Stimulated activated CD4-positive, alpha-beta T cell treated with anti-CD3 and anti-CD28 coated beads, Interleukin-1b, Interleukin-23, amount 100 ng/mL, for 48 hours (primary cell): ENCODE results near the gene INHBE.
A peak's percentile ranks its signal among the peaks of the same experiment; 100 is the strongest.
"Not testable (repeated sequence)": the region's sequence is repeated elsewhere in the genome, so short reads cannot be mapped to it uniquely, and the experiment has no call there.

Experiments
- DNase-seq: peaks from one replicate; pipeline ENCODE4 v3.0.0-alpha.2; 2020

The INHBE gene, protein sequence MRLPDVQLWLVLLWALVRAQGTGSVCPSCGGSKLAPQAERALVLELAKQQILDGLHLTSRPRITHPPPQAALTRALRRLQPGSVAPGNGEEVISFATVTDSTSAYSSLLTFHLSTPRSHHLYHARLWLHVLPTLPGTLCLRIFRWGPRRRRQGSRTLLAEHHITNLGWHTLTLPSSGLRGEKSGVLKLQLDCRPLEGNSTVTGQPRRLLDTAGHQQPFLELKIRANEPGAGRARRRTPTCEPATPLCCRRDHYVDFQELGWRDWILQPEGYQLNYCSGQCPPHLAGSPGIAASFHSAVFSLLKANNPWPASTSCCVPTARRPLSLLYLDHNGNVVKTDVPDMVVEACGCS

GRCh38 chr12:57454566-57455373, at the start of gene INHBE:
TSS of gene INHBE (plus strand) at chr12:57455307. CDS start at chr12:57455537, 230 bp downstream.
- DNase-seq: no peak

DNA sequence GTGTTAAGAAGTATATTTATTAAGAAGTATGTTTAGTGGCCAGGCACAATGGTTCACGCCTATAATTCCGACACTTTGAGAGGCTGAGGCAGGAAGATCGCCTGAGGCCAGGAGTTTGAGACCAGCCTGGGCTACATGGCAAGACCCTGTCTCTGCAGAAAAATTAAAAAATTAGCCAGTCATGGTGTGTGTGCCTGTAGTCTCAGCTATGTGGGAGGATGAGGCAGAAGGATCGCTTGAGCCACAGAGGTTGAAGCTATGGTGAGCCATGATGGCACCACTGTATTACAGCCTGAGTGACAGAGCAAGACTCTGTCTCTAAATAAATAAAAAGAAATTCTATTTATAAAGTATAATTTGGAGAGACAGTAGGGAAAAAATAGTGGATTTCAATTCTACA, 44.6 kb upstream of the INHBE start:
- DNase-seq: no peak

DNA sequence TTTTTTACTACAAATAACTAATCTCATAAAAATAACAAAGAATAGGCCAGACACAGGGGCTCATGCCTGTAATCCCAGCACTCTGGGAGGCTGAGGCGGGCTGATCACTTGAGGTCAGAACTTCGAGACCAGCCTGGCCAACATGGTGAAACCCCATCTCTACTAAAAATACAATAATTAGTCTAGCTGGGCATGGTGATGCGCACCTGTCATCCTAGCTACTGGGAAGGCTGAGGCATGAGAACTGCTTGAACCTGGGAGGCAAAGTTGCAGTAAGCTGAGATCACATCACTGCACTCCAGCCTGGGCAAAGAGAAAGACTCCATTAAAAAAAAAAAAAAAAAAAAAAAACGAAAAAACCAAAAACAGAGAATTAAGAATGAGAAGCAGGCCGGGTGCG, 40.9 kb upstream of the INHBE start:
- not testable (repeated sequence) for DNase-seq

DNA sequence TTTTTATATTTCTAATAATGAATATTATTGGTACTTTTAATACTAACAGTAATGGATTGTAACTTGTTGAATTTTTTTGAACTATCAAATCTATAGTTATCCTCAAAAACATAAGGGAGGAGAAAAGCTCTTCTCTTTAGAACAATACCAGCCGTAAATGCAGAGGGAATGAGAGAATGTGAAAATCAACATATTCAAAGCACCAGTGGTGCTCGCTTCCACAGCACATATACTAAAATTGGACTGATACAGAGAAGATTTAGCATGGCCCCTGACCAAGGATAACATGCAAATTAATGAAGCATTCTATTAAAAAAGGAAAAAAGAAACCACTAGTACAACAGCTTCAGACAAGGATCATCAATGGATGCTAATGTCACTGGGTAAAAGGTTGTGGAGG, 40.0 kb upstream of the INHBE start:
- DNase-seq: no peak

- no peak for DNase-seq
Observed at GRCh38 chr12:57416039-57416996, 38.8 kb upstream of the INHBE start.

DNA sequence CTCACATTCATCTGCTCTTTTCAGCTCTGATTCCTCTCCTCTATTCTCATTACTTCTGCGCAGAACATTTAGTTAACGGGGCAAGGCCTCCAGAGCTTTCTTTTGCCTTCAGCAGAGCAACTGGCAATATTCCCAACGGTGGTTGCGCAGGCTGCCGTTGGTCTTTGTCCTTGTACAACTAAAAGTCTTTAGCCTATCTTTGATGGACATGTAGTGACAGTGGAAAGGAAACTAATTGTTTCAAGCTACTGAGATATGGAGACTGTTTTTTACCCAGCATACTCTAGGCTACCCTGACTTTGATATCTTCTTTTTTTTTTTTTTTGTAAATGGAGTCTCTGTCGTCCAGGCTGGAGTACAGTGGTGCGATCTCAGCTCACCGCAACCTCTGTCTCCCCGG, 36.9 kb upstream of the INHBE start:
- no peak for DNase-seq

DNA sequence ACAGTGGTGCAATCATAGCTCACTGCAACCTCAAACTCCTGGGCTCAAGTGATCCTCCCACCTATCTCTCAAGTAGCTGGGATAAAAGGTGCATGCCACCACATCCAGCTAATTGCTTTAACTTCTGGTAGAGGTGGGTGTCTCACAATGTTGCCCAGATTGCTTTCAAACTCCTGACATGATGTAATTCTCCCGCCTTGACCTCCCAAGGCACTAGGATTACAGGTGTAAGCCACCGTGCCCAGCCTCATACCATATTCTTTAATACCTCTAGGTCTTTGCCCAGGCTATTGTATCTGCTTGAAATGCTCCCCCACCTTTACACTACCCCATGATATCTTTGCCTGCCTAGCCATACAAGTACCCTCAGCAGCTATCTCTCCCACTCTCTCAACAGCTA, 35.6 kb upstream of the INHBE start:
- DNase-seq: no peak

DNA sequence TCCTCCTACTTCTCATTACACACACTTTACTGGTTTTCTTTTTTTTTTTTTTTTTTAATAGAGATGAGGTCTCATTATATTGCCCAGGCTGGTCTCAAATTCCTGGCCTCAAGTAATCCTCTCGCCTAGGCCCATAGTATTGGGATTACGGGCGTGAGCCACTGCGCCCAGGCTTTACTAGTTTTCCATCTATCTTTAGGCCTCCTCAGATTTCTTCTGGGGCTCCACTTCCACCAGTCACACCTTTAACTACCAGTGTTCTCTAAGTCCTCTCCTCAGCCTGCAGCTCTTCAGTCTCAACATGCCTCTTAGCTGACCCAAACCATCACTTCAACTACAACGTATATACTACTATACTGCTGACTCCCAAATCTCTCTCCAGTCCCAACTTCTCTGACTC, 34.6 kb upstream of the INHBE start:
- DNase-seq: no peak

DNA sequence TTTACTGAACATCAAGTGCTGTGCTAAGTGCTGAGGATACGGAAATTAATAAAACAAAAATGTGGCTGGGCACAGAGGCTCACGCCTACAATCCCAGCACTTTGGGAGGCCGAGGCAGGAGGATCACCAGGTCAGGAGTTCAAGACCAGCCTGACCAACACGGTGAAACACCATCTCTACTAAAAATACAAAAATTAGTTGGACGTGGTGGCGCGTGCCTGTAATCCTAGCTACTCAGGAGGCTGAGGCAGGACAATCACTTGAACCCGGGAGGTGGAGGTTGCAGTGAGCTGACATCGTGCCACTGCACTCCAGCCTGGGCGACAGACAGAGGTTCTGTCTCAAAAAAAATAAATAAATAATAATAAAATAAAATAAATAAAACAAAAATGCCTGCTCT, 28.2 kb upstream of the INHBE start:
- not testable (repeated sequence) for DNase-seq

- DNase-seq: no peak
Observed at GRCh38 chr12:57428965-57429364, 26.1 kb upstream of the INHBE start.

DNA sequence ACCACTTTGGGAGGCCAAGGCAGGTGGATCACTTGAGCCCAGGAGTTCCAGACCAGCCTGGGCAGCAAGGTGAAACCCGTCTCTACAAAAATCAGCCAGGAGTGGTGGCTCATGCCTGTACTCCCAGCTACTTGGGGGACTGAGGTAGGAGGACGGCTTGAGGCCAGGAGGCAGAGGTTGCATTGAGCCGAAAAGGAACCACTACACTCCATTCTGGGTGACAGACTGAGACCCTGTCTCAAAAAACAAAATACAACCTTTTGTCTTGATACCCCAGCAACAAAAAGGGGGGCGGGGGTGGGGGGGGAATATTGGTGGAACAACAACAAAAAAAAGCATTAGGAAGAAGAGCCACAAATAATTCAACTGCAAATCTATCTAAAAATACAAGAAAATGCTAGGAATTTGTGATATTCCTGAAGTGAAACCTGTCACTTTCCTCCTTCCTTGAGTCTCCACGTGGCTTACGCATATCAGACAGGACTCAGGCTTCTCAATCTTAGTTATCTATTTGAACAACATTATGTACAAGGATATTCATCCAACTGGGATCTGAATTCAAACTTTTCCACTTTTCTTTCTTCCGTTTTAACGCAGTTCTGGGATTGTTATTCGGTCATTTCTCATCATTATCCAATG, 25.5 kb upstream of the INHBE start:
- no peak for DNase-seq

- no peak for DNase-seq
Observed at GRCh38 chr12:57430112-57430930, 24.8 kb upstream of the INHBE start.

- peak; percentile 96 for DNase-seq
Observed at GRCh38 chr12:57430931-57431566, 24.1 kb upstream of the INHBE start, which contains the start of gene R3HDM2. TSS of gene R3HDM2 (minus strand) at chr12:57431043. CDS start at chr12:57310428, 120,615 bp downstream.

DNA sequence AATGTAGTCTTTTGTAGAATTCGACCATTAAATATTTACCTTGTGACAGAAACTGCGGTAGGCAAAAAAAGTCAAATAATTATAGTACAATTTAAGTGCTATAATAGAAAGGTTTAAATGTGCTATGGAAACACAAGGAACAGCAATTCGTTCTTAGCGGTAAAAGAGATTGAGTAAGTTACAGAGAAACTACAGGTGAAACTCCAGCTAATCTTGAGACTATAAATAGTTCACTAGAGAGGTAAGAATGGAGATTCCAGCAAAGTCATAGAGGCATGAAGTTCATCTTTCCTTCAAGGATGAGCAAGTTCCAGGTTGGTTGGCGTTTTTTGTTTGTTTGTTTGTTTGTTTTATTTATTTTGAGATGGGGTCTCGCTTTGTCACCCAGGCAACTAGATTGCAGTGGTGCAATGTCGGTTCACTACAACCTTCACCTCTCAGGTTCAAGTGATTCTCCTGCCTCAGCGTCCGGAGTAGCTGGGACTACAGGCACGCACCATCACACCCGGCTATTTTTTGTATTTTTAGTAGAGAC, 23.4 kb upstream of the INHBE start:
- no peak for DNase-seq

- DNase-seq: no peak
Observed at GRCh38 chr12:57433370-57433769, 21.7 kb upstream of the INHBE start.

DNA sequence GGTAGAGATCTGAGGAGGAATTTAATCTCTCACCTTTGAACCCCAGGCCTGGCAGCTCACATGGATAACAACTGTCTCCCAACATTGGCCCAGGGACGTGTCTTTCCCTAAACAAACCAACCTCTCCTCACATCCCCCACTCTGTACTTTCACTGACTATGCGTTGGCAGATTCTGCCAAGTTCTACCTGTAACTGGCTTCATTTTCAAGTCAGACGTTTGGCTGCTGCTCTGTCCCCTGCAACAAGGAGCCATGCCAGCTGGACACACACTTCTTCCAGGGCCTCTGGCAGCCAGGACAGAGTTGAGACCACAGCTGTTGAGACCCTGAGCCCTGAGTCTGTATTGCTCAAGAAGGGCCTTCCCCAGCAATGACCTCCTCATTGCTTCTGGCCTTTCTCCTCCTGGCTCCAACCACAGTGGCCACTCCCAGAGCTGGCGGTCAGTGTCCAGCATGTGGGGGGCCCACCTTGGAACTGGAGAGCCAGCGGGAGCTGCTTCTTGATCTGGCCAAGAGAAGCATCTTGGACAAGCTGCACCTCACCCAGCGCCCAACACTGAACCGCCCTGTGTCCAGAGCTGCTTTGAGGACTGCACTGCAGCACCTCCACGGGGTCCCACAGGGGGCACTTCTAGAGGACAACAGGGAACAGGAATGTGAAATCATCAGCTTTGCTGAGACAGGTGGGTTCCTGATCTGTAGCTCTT, 20.4 kb upstream of the INHBE start, which contains the start of gene INHBC:
Gene INHBC (plus strand): TSS at position 268 of the 707 bp plus-strand sequence. CDS start 103 bp downstream, at position 371.
- DNase-seq: no peak

- DNase-seq: no peak
Observed at GRCh38 chr12:57435293-57435692, 19.8 kb upstream of the INHBE start.

- DNase-seq: no peak
Observed at GRCh38 chr12:57438400-57438799, 16.7 kb upstream of the INHBE start.

DNA sequence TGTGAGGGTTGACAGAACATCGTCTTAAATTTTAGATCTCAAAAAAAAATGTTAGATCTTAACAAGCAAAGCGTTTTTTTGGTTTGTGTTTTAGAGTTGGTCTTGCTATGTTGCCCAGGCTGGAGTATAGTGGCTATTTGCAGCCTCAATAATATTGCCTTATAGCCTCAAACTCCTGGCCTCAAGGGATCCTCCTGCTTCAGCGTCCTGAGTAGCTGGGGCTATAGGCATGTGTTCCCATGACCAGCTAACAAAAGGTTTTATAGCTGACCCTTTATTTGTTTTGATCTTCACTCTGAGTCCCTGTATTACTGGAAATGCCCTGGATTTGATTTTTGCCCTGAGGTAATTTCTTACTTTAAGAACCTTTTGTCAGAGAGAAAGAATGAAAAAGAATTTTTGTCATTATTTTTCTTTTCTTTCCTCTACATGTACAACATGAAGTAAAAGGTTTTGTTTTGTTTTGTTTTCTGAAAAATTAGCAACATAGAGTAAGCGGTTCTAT, 15.3 kb upstream of the INHBE start:
- no peak for DNase-seq

- not testable (repeated sequence) for DNase-seq
Observed at GRCh38 chr12:57441393-57441792, 13.7 kb upstream of the INHBE start.
